ENCODE data around the gene CACNB2. TPM values are rescaled to one million over a fixed set of nuclear protein-coding genes. Genes with fewer than 3 reads are reported as not detected.

Gene CACNB2
- total RNA-seq, 1 donor = 1.3 TPM

DNA sequence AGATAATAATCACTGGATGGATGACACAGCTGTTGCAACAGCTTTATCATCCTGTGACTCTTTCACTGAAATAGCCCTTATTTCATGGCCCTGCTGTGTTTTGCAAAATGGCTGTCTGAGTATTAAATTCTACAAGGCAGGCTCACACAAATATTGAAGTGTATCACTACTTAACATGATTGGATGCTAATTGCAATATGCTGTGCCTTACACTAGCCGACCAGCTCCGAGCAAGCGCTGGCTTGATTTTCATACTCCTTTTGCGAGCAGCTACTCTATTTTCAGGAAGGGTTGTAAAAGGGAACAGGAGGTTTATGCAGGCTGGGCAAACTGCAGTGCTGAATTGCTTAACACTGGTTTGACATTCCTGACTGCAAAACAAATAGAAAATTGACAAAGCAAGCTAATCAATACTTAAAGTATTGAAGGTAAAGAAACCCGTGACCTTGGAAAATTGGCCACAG, 121.6 kb downstream of the CACNB2 start:
- no peak overlapping the region for H3K4me3 ChIP-seq (ENCODE audit: low read depth, low read length)
- no peak for DNase-seq (ENCODE audit: low read depth)
- TF ChIP-seq, protein P1, sequence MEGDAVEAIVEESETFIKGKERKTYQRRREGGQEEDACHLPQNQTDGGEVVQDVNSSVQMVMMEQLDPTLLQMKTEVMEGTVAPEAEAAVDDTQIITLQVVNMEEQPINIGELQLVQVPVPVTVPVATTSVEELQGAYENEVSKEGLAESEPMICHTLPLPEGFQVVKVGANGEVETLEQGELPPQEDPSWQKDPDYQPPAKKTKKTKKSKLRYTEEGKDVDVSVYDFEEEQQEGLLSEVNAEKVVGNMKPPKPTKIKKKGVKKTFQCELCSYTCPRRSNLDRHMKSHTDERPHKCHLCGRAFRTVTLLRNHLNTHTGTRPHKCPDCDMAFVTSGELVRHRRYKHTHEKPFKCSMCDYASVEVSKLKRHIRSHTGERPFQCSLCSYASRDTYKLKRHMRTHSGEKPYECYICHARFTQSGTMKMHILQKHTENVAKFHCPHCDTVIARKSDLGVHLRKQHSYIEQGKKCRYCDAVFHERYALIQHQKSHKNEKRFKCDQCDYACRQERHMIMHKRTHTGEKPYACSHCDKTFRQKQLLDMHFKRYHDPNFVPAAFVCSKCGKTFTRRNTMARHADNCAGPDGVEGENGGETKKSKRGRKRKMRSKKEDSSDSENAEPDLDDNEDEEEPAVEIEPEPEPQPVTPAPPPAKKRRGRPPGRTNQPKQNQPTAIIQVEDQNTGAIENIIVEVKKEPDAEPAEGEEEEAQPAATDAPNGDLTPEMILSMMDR (IDR thresholded peaks at IDR 0.05; ENCODE audit: insufficient read depth, low read depth, low read length) = no peak

DNA sequence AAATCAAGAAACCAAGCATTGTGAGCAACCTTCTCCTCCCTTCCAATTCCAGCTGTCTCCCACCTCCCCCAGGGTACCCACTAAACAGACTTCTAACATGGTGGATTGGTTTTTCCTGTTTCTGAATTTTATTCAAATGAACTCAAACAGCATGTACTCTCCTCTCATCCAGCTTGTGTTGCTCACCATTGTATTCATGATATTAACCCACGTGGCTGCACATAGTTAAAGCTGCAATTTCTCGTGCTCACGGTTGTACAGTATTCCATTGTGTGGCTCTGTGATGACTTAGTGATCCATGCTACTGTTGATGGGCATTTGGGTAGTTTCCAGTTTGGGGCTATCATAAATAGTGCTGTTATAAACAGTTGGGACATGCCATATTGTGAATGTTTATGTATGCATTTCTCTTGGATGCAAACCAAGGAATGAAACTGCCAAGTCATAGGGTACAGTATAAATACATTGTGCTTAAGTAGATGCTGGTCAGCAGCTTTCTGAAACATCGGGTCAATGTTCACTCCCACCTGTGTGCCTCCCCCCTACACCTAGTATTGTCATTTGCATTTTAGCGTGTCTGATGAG, 124.3 kb downstream of the CACNB2 start:
- no peak for DNase-seq (ENCODE audit: low read depth)
- no peak overlapping the region for H3K4me3 ChIP-seq (ENCODE audit: low read depth, low read length)
- TF ChIP-seq, protein P1 (IDR thresholded peaks at IDR 0.05; ENCODE audit: insufficient read depth, low read depth, low read length) = no peak

DNA sequence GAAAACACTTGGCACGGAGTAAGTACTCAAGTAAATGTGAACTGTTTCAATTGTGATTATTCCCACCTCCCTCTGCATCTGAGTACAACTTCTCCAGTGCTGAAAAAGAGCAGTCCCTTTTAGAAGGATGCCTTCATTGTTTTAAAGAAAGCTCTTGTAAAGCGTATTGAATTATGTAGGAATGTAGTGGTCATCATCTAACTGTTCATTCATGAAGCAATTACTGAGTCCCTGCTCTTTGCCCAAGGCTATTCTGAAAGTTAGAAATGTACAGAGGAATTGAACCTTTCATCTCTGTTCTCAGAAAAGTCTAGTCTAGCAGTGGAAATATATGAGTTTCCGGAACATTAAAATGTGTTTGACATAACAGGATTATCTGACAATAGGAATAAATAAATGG, 127.8 kb downstream of the CACNB2 start:
- TF ChIP-seq, protein P1 (IDR thresholded peaks at IDR 0.05; ENCODE audit: insufficient read depth, low read depth, low read length) = no peak
- H3K4me3 ChIP-seq (ENCODE audit: low read depth, low read length) = no peak overlapping the region
- no peak for DNase-seq (ENCODE audit: low read depth)

DNA sequence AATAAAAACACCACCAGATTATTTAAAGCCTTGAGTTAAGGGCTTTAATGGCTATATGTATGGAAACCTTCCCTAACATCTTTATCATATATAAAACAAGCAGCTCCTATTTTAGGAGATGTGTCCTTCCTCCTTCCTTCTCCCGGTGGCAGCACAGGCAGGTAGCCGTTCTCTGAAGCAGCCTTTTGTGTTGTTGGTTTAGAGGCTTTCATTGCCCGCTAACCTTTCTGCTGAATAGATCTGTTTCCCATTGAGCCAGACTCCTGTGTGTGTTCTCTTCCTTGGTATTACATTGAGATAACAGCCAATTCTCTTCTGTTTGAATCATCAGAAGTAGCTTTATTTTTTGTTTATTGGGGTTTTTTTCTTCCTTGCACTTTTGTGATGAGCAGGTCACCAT, 131.3 kb downstream of the CACNB2 start:
- TF ChIP-seq, protein P1 (IDR thresholded peaks at IDR 0.05; ENCODE audit: insufficient read depth, low read depth, low read length) = no peak
- H3K4me3 ChIP-seq (ENCODE audit: low read depth, low read length) = no peak overlapping the region
- no peak for DNase-seq (ENCODE audit: low read depth)

DNA sequence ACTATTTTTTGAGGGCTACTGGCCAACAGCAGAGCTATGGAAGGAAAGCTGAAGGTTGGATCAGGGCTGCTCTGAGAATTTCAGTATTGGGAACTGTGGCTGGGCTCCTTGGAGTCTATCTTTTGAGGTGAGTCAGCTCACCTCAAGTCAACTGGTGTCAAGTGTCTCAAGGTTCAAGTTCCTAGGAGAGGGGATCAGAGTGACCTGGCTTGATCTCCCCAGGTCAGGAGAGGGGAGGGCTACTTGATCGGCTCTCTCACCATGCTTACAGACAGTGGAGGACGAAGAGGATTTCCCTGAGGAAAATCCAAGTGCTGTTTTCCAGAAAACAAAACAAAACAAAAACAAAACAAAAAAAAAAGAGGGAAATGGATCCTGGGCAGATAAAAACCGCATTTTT, 132.8 kb downstream of the CACNB2 start:
- no peak overlapping the region for H3K4me3 ChIP-seq (ENCODE audit: low read depth, low read length)
- TF ChIP-seq, protein P1 (IDR thresholded peaks at IDR 0.05; ENCODE audit: insufficient read depth, low read depth, low read length) = no peak

DNA sequence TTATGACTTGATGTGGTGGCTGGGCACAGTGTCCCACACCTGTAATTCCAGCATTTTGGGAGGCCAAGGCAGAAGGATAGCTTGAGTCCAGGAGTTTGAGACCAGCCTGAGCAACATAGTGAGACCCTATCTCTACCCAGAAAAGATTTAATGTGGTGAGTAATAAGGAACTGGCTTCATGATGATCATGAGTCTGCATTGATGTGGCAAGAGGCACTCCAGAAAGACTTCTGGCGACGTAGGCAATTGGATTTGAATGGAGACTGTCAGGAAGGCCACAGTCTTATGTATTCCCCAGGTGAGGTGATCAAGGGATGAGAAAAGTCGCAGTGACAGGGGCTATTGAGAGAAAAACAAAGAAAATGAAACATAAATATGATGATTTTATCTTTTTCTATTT, 138.0 kb downstream of the CACNB2 start:
- DNase-seq (ENCODE audit: low read depth) = no peak
- H3K4me3 ChIP-seq (ENCODE audit: low read depth, low read length) = no peak overlapping the region
- TF ChIP-seq, protein P1 (IDR thresholded peaks at IDR 0.05; ENCODE audit: insufficient read depth, low read depth, low read length) = no peak

More for the DNA sequence above, 132.8 kb downstream of the CACNB2 start:
- DNase-seq (ENCODE audit: low read depth) = no peak

DNA sequence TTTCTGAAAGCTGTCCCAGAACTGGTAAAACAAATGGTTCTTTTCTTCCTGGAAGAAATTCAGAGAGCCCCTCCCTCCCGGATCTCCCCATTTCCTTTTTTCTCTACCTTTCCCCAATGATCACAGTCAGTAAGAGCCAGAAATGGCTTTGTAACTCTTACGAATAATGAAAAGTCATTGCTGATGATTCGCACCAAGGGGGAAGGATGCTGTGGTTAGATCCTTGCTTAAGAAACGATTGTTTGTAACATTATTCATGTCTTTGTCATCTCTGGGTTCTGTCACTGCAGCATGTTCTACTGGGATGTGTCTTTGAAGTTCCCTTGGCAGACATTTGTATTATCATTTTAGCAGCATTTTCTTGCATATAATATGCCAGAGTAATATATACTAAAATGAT, 138.9 kb downstream of the CACNB2 start:
- TF ChIP-seq, protein P1 (IDR thresholded peaks at IDR 0.05; ENCODE audit: insufficient read depth, low read depth, low read length) = no peak
- DNase-seq (ENCODE audit: low read depth) = peak; percentile 8
- H3K4me3 ChIP-seq (ENCODE audit: low read depth, low read length) = no peak overlapping the region

All from fibroblast of villous mesenchyme (primary cell).